ENCODE measurements around the gene ATP13A4. TPM values are rescaled to one million over a fixed set of nuclear protein-coding genes. Genes with fewer than 3 reads are reported as not detected.

The ATP13A4 gene
- total RNA-seq, 4 donors from 2014 or later, result 0.77 to 5.9 (median 0.88) TPM; not detected in 1

- Histone ChIP-seq H3K36me3 (no peaks in the 10 kb centered on the region), H3K9me3 (no peaks in the 10 kb centered on the region), H3K4me3 (no peak overlapping the region), H3K4me1 (no peaks in the 10 kb centered on the region), H3K27ac (no peak overlapping the region), H3K27me3 (no peaks in the 10 kb centered on the region)
- no peak for TF ChIP-seq CTCF (IDR thresholded peaks at IDR 0.05)
- no peak for TF ChIP-seq POLR2A (IDR thresholded peaks at IDR 0.05)
- intact Hi-C loops (cut with DNase I; ENCODE audit: low total_unique reads), result no loop called here
- no peak for DNase-seq
Observed at GRCh38 chr3:193509103-193509965, 45.4 kb downstream of the ATP13A4 start.

GRCh38 chr3:193508108-193508507 lies 46.6 kb downstream of the ATP13A4 start:
- no peaks in the 10 kb centered on the region for H3K9me3 ChIP-seq
- H3K4me1 ChIP-seq, result no peaks in the 10 kb centered on the region
- no peaks in the 10 kb centered on the region for H3K27me3 ChIP-seq
- no peak for DNase-seq
- intact Hi-C loops (cut with DNase I; ENCODE audit: low total_unique reads), result no loop called here
- H3K27ac ChIP-seq, result no peak overlapping the region
- no peak overlapping the region for H3K4me3 ChIP-seq
- no peaks in the 10 kb centered on the region for H3K36me3 ChIP-seq
- TF ChIP-seq CTCF (IDR thresholded peaks at IDR 0.05), result no peak
- TF ChIP-seq POLR2A (IDR thresholded peaks at IDR 0.05), result no peak

- Histone ChIP-seq H3K4me3 (no peak overlapping the region), H3K27me3 (no peaks in the 10 kb centered on the region), H3K36me3 (no peaks in the 10 kb centered on the region), H3K4me1 (no peaks in the 10 kb centered on the region), H3K9me3 (no peaks in the 10 kb centered on the region), H3K27ac (no peak overlapping the region)
- TF ChIP-seq CTCF (IDR thresholded peaks at IDR 0.05) (no peak), POLR2A (IDR thresholded peaks at IDR 0.05) (no peak)
- DNase-seq, result no peak
- intact Hi-C loops (cut with DNase I; ENCODE audit: low total_unique reads), result no loop called here
Observed at GRCh38 chr3:193507566-193507965, 47.1 kb downstream of the ATP13A4 start.

GRCh38 chr3:193506921-193507320 lies 47.8 kb downstream of the ATP13A4 start:
- H3K36me3 ChIP-seq, result no peaks in the 10 kb centered on the region
- DNase-seq, result no peak
- intact Hi-C loops (cut with DNase I; ENCODE audit: low total_unique reads), result no loop called here
- H3K9me3 ChIP-seq, result no peaks in the 10 kb centered on the region
- no peaks in the 10 kb centered on the region for H3K4me1 ChIP-seq
- H3K4me3 ChIP-seq, result no peak overlapping the region
- no peak for TF ChIP-seq CTCF (IDR thresholded peaks at IDR 0.05)
- TF ChIP-seq POLR2A (IDR thresholded peaks at IDR 0.05), result no peak
- no peaks in the 10 kb centered on the region for H3K27me3 ChIP-seq
- H3K27ac ChIP-seq, result no peak overlapping the region

GRCh38 chr3:193502871-193503270 lies 51.8 kb downstream of the ATP13A4 start:
- Histone ChIP-seq H3K9me3 (no peaks in the 10 kb centered on the region), H3K27ac (no peak overlapping the region), H3K4me1 (no peaks in the 10 kb centered on the region), H3K4me3 (no peak overlapping the region), H3K27me3 (no peaks in the 10 kb centered on the region), H3K36me3 (no peaks in the 10 kb centered on the region)
- intact Hi-C loops (cut with DNase I; ENCODE audit: low total_unique reads), result no loop called here
- no peak for DNase-seq
- TF ChIP-seq POLR2A (IDR thresholded peaks at IDR 0.05) (no peak), CTCF (IDR thresholded peaks at IDR 0.05) (no peak)

Measured in uterus (tissue), 4 donors.